ENCODE data around the gene METTL9.
"Not testable (repeated sequence)": the region's sequence is repeated elsewhere in the genome, so short reads cannot be mapped to it uniquely, and the experiment has no call there.

DNA sequence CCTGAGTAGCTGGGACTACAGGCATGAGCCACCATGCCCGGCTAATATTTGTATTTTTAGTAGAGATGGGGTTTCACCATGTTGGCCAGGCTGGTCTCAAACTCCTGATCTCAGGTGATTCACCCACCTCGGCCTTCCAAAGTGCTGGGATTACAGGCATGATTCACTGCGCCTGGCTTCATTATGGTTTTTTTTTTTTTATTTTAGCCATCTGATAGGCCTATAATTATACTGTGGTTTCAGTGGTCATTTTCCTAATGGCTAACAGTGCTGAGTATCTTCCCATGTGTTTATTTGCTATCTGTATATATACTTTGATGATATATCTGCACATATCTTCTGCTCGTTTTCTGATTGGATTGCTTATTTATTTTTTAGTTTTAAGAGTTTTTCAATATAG is 75.1 kb downstream of the METTL9 start:
- TF ChIP-seq, protein P1, sequence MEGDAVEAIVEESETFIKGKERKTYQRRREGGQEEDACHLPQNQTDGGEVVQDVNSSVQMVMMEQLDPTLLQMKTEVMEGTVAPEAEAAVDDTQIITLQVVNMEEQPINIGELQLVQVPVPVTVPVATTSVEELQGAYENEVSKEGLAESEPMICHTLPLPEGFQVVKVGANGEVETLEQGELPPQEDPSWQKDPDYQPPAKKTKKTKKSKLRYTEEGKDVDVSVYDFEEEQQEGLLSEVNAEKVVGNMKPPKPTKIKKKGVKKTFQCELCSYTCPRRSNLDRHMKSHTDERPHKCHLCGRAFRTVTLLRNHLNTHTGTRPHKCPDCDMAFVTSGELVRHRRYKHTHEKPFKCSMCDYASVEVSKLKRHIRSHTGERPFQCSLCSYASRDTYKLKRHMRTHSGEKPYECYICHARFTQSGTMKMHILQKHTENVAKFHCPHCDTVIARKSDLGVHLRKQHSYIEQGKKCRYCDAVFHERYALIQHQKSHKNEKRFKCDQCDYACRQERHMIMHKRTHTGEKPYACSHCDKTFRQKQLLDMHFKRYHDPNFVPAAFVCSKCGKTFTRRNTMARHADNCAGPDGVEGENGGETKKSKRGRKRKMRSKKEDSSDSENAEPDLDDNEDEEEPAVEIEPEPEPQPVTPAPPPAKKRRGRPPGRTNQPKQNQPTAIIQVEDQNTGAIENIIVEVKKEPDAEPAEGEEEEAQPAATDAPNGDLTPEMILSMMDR (conservative IDR thresholded peaks at IDR 0.05; ENCODE audit: low read depth in 2 of 2), result not testable (repeated sequence)
- not testable (repeated sequence) for TF ChIP-seq EZH2 (IDR thresholded peaks at IDR 0.05; ENCODE audit: low read depth, unreplicated experiment); JUNB (IDR thresholded peaks at IDR 0.05; ENCODE audit: unreplicated experiment); POLR2AphosphoS5 (IDR thresholded peaks at IDR 0.05; ENCODE audit: low read depth); STAT1 (IDR thresholded peaks at IDR 0.05; ENCODE audit: unreplicated experiment); EZH2phosphoT487 (IDR thresholded peaks at IDR 0.05; ENCODE audit: unreplicated experiment); ZNF331 (CRISPR knock-in tag; IDR thresholded peaks at IDR 0.05; ENCODE audit: low read depth); CREB1 (CRISPR knock-in tag; IDR thresholded peaks at IDR 0.05; ENCODE audit: low read depth); ZNF114 (CRISPR knock-in tag; IDR thresholded peaks at IDR 0.05)
- TF ChIP-seq, protein P2, sequence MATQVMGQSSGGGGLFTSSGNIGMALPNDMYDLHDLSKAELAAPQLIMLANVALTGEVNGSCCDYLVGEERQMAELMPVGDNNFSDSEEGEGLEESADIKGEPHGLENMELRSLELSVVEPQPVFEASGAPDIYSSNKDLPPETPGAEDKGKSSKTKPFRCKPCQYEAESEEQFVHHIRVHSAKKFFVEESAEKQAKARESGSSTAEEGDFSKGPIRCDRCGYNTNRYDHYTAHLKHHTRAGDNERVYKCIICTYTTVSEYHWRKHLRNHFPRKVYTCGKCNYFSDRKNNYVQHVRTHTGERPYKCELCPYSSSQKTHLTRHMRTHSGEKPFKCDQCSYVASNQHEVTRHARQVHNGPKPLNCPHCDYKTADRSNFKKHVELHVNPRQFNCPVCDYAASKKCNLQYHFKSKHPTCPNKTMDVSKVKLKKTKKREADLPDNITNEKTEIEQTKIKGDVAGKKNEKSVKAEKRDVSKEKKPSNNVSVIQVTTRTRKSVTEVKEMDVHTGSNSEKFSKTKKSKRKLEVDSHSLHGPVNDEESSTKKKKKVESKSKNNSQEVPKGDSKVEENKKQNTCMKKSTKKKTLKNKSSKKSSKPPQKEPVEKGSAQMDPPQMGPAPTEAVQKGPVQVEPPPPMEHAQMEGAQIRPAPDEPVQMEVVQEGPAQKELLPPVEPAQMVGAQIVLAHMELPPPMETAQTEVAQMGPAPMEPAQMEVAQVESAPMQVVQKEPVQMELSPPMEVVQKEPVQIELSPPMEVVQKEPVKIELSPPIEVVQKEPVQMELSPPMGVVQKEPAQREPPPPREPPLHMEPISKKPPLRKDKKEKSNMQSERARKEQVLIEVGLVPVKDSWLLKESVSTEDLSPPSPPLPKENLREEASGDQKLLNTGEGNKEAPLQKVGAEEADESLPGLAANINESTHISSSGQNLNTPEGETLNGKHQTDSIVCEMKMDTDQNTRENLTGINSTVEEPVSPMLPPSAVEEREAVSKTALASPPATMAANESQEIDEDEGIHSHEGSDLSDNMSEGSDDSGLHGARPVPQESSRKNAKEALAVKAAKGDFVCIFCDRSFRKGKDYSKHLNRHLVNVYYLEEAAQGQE (IDR thresholded peaks at IDR 0.05; ENCODE audit: unreplicated experiment), result not testable (repeated sequence)
- TF ChIP-seq, protein P3, sequence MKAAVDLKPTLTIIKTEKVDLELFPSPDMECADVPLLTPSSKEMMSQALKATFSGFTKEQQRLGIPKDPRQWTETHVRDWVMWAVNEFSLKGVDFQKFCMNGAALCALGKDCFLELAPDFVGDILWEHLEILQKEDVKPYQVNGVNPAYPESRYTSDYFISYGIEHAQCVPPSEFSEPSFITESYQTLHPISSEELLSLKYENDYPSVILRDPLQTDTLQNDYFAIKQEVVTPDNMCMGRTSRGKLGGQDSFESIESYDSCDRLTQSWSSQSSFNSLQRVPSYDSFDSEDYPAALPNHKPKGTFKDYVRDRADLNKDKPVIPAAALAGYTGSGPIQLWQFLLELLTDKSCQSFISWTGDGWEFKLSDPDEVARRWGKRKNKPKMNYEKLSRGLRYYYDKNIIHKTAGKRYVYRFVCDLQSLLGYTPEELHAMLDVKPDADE (IDR thresholded peaks at IDR 0.05), result not testable (repeated sequence)

Measured in GM23338 (cell line).